ENCODE data around the gene TRIM71. TPM values are rescaled to one million over a fixed set of nuclear protein-coding genes. Genes with fewer than 3 reads are reported as not detected.

The TRIM71 gene
- polyA plus RNA-seq, 6 donors from 2014 or later, result not detected

DNA sequence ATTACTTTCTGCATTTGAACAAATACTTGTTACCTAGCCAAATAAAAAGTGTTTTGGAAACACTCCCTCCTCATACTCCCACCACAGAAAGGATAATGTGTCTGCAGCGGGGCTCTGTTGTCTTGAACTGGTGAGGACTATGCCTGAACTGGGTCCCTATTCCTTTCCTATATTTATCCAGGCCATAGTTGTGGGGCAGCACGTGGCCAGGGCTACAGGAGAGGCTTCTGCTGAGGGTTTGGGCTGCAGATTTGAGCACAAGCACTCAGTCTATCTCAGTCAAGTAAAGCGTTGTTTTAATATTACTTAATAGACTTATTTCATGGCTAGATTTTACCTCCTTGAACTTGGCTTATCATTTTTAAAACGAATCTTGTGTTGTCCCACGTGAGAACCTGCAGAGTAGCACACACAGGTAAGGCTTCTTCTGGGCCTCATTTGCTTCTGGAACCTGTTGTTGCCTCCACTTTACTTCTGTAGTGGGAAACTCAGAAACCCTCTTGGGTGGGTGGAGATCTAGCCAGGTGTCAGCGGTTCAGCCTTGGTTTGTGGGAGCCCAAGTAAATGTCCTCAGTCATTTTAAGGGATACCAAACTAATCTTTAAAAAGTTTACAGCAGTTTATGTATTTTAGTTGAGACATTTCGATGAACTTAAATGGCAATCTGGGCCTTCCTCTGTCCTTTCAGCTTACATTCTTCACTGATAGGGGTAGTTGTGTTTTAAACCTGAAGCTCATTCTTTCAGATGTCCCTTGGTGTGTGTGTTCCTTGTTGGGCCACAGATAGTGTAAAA lies 51.1 kb downstream of the TRIM71 start:
- Mint-ChIP-seq H3K27me3 (peaks cover 0 to 5% (median 3%) of the 10 kb centered on the region in 3 donors), H3K4me1 (no peaks in the 10 kb centered on the region), H3K27ac (no peak overlapping the region), H3K4me3 (no peak overlapping the region), H3K36me3 (no peaks in the 10 kb centered on the region), H3K9me3 (no peaks in the 10 kb centered on the region)
- DNase-seq (no peak), ATAC-seq (ENCODE audit: low read depth in 2 of 2) (no peak)

DNA sequence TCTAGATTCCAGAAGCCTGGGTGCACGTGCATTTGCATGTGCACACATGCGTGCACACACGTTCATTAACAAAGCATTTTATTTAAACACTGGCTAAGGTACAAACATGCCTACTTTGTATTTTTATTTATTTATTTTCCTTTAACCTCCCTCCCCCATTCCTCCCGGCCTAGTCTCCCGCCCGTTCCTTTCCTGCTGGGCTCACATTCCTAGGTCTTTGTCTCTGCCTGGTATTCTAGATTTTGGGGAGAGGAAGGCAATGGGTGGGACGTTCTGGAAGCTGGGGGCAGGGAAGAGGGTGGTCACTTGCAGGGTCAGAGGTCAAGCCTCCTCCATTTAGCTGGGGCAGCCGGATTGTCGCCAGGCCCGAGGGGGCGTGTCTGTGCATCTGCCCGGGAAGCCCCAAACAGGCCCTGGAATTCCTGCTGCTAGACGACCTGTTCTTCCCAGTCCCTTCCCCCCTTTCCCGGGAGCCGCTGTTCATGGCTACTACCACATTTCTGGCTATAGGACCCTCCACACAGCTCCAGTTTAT lies 51.8 kb downstream of the TRIM71 start:
- H3K9me3 Mint-ChIP-seq, result no peaks in the 10 kb centered on the region
- ATAC-seq (ENCODE audit: low read depth in 2 of 2) (no peak), DNase-seq (no peak)
- H3K36me3 Mint-ChIP-seq, result no peaks in the 10 kb centered on the region
- H3K4me1 Mint-ChIP-seq, result no peaks in the 10 kb centered on the region
- peaks cover 0 to 8% (median 5%) of the 10 kb centered on the region in 3 donors for H3K27me3 Mint-ChIP-seq
- H3K27ac Mint-ChIP-seq, result no peak overlapping the region
- no peak overlapping the region for H3K4me3 Mint-ChIP-seq

DNA sequence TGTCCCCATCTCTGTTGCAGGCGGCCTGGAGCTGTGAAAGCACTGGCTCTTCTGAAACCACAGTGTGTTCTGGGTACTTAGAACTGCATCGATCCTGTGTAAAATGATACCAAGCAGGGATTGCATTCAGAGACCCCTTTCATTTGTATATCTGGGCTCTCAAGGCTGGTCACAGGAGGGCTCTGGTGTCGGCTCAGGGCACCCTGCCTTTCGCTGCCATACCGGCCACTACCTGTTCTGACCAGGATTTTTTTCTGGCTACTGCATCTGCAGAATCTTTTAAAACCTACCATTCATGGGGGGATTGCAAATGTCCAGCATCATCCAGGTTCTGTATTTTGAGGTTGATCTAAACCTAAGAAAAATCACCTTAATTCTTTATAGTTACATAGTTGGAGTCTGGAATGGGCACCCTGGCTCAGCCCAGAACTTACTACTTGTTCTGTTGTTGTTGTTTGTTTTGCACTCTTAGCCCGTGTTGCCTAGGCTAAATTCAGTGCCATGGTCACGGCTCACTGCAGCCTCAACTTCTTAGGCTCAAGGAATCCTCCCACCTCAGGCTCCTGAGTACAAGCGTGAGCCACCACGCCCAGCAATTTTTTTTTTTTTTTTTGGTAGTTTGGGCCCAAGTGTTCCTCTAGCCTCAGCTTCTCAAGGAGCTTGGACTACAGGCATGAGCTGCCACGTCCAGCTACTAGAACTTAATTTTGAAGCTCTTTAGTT lies 52.7 kb downstream of the TRIM71 start:
- Mint-ChIP-seq H3K27ac (no peak overlapping the region), H3K4me1 (no peaks in the 10 kb centered on the region), H3K36me3 (no peaks in the 10 kb centered on the region)

DNA sequence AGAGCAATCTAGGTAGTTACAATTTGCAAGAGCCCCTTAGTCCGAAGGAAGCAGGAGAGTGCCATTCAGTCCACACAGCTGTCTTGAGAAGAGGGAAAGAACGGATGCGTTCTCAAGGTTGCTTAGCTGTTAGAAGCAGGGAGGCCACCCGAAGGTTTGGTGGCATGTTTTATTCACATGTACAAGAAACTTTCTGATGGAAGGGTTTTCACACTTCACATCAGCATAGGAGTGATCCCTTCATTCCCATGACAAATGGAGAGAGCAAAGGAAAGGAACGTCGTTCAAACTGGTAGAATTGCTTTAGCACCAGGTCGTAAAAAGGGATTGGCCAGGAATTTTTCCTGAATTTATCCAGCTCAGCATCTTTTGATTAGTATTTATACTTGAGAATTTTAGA lies 53.5 kb downstream of the TRIM71 start:
- no peak overlapping the region for H3K27ac Mint-ChIP-seq
- H3K27me3 Mint-ChIP-seq, result peaks cover 0 to 8% (median 5%) of the 10 kb centered on the region in 3 donors
- DNase-seq (no peak), ATAC-seq (ENCODE audit: low read depth in 2 of 2) (no peak)
- H3K4me3 Mint-ChIP-seq, result no peak overlapping the region
- H3K36me3 Mint-ChIP-seq, result no peaks in the 10 kb centered on the region
- H3K4me1 Mint-ChIP-seq, result no peaks in the 10 kb centered on the region
- no peaks in the 10 kb centered on the region for H3K9me3 Mint-ChIP-seq

More for the DNA sequence above, 52.7 kb downstream of the TRIM71 start:
- no peak for DNase-seq
- no peak for ATAC-seq (ENCODE audit: low read depth in 2 of 2)
- Mint-ChIP-seq H3K4me3 (no peak overlapping the region), H3K9me3 (no peaks in the 10 kb centered on the region), H3K27me3 (peaks cover 0 to 8% (median 5%) of the 10 kb centered on the region in 3 donors)

DNA sequence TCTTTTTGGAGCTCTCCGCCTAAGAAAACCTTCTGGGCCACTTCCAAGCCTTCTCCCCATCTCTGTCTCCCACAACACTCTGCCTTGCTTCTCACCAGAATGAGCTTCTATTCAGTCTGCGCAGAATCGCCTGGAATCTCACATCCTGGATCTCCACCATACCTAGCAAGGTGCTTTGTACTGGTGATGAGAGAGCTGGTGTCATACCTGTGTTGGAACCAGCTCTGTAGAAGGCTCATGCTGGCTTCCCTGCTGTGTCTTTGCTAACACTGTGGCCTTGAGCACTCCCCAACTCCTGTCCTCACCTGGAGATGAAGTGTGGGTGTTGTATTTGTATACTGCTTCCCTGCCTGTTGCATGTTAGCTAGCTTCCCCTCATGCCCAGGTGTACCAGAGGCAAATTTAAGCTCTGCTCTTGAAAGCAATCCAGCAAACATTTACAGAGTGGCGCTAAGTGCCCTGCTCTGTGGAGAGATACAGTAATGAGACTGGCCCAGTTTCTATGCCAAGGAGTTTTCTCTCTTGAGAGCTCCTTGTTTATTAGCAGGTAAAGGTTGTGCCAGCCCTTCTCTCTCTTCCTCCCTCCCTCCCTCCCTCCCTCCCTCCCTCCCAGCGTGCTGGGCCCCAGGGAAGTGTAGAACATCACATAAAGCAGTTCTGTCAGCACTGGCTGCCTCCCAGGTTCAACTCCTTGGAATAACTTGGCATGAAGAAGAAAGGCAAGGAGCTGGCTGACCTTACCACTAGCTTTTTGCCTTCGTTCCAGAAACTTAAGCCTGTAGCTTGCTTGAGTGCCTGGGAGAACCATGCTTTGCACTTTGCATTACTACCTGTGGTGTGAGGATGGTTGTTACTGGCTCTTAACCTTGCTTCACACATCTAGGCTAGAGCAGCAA lies 54.9 kb downstream of the TRIM71 start:
- ATAC-seq (ENCODE audit: low read depth in 2 of 2) (no peak), DNase-seq (no peak)
- Mint-ChIP-seq H3K4me1 (no peaks in the 10 kb centered on the region), H3K27me3 (peaks cover 0 to 8% (median 5%) of the 10 kb centered on the region in 3 donors), H3K36me3 (no peaks in the 10 kb centered on the region), H3K4me3 (no peak overlapping the region), H3K9me3 (no peaks in the 10 kb centered on the region), H3K27ac (no peak overlapping the region)

DNA sequence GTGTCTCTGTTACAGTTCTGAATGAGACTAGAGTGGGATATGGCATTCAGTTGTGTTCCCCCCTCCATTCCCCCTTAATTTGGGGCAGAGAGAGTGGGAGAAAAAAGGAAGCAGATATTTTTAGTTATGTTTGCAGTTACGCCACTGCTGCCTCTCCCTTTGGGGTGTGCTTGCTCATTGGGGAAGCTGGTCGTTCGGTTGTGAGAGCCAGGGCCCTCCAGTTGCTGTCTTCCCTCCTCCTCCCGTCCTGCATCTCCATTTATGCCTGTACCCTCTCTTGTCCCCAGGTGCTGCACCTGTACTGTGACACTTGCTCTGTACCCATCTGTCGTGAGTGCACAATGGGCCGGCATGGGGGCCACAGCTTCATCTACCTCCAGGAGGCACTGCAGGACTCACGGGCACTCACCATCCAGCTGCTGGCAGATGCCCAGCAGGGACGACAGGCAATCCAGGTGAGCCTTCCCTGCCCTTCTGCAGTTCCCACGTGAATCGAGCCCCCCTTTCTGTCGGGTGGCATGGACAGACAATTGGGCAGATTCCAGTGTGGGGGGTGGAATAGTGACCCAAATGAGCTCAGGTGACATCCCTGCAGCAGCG lies 55.8 kb downstream of the TRIM71 start:
- no peaks in the 10 kb centered on the region for H3K4me1 Mint-ChIP-seq
- ATAC-seq (ENCODE audit: low read depth in 2 of 2), result no peak
- no peaks in the 10 kb centered on the region for H3K36me3 Mint-ChIP-seq
- no peak for DNase-seq
- no peak overlapping the region for H3K4me3 Mint-ChIP-seq
- H3K27me3 Mint-ChIP-seq, result peaks cover 0 to 8% (median 5%) of the 10 kb centered on the region in 3 donors
- no peaks in the 10 kb centered on the region for H3K9me3 Mint-ChIP-seq
- no peak overlapping the region for H3K27ac Mint-ChIP-seq

DNA sequence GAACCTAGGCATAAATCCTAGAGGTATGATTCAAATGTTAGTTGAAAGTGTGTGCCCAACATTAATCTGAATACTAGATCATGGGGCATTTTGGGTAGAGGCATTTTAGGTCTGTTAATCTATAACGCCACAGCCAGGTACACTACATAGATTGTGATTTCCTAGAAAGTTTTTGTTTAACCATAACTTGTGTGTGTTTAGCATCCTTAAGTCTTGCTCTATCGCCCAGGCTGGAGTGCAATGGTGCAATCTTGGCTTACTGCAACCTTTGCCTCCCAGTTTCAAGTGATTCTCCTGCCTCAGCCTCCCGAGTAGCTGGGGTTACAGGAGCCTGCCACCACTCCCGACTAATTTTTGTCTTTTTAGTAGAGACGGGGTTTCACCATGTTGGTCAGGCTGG lies 59.1 kb downstream of the TRIM71 start:
- Mint-ChIP-seq H3K4me1 (no peaks in the 10 kb centered on the region), H3K27me3 (peaks cover 0 to 8% (median 5%) of the 10 kb centered on the region in 3 donors), H3K9me3 (no peaks in the 10 kb centered on the region), H3K36me3 (no peaks in the 10 kb centered on the region), H3K4me3 (no peak overlapping the region), H3K27ac (no peak overlapping the region)
- DNase-seq (no peak), ATAC-seq (ENCODE audit: low read depth in 2 of 2) (no peak)

DNA sequence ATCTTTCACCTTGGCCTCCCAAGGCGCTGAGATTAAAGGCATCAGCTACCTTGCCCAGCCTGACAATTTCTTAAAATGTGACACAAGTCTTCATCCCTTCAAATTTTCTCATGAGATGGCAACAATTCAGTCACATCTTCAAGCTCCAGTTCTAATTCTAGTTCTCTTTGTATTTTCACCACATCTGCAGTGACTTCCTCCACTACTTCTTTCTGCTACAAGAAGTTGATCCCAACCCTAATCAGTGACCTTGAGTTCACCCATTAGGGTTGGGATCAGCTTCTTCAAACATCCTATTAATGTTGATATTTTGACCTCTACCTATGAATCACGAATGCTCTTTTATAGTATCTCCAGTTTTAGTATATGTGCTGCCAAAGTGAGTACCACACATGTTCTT lies 59.8 kb downstream of the TRIM71 start:
- Mint-ChIP-seq H3K4me1 (no peaks in the 10 kb centered on the region), H3K27ac (no peak overlapping the region), H3K9me3 (no peaks in the 10 kb centered on the region), H3K4me3 (no peak overlapping the region), H3K36me3 (no peaks in the 10 kb centered on the region), H3K27me3 (peaks cover 0 to 8% (median 2%) of the 10 kb centered on the region in 3 donors)
- no peak for DNase-seq
- ATAC-seq (ENCODE audit: low read depth in 2 of 2), result no peak

DNA sequence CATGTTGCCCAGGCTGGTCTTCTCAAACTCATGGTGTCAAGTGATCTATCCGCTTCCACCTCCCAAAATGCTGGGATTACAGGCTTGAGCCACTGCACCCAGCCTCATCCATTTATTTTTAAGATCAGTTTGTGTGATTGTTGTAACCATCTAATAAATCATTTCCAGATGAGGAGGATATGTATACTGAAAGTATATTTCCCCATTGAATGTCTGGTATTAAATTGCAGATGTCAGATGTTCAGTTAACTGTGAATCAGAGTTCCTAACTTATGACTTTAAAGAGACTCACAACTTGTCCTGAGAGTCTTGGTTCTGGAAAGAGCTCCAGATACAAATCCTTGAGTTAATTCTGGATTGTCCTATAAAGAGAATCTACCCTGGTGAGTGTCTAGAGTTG lies 62.4 kb downstream of the TRIM71 start:
- Mint-ChIP-seq H3K36me3 (no peaks in the 10 kb centered on the region), H3K27ac (no peak overlapping the region), H3K4me3 (no peak overlapping the region), H3K4me1 (no peaks in the 10 kb centered on the region), H3K27me3 (no peaks in the 10 kb centered on the region), H3K9me3 (no peaks in the 10 kb centered on the region)
- ATAC-seq (ENCODE audit: low read depth in 2 of 2) (no peak), DNase-seq (no peak)

DNA sequence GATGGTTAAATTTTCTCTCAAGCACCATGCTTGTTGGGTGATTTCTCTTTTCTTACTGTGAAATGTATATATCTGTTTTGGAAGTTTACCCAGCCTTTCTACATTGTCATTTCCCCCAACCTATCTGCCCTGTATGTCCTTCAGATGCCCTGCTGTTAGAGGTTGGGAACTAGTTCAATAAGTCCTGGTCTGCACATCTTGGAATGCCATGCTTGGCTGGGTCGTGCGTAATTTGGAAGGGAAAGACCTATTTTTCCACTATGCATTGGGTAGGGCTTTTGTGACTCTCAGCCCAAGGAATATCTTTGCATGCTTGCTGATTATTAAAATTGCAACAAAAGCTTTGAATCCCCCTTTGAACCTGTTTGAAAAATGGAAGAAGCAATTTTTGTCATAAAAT lies 63.8 kb downstream of the TRIM71 start:
- Mint-ChIP-seq H3K36me3 (no peaks in the 10 kb centered on the region), H3K4me1 (no peaks in the 10 kb centered on the region), H3K9me3 (no peaks in the 10 kb centered on the region), H3K27ac (no peak overlapping the region), H3K4me3 (no peak overlapping the region), H3K27me3 (no peaks in the 10 kb centered on the region)
- DNase-seq, result no peak
- no peak for ATAC-seq (ENCODE audit: low read depth in 2 of 2)

DNA sequence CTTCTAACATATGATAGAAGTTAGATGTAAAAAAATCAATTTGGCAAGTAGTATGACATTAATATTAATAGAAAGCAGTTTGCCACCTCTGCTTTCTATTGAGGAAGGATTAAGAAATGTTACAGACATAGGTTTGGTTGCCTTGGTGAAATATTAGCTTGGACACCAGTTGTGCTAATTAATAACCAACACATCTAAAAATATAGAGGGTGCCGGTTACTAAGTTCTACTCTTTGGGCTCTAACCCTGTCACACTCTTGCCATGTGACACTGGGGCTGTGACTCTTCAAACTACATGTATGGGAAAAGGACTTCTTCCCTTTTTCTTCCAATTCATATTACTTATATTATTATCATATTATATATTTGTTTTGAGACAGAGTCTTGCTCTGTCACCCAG lies 64.4 kb downstream of the TRIM71 start:
- ATAC-seq (ENCODE audit: low read depth in 2 of 2) (no peak), DNase-seq (no peak)
- Mint-ChIP-seq H3K4me1 (no peaks in the 10 kb centered on the region), H3K27me3 (no peaks in the 10 kb centered on the region), H3K4me3 (no peak overlapping the region), H3K27ac (no peak overlapping the region), H3K9me3 (no peaks in the 10 kb centered on the region), H3K36me3 (no peaks in the 10 kb centered on the region)

DNA sequence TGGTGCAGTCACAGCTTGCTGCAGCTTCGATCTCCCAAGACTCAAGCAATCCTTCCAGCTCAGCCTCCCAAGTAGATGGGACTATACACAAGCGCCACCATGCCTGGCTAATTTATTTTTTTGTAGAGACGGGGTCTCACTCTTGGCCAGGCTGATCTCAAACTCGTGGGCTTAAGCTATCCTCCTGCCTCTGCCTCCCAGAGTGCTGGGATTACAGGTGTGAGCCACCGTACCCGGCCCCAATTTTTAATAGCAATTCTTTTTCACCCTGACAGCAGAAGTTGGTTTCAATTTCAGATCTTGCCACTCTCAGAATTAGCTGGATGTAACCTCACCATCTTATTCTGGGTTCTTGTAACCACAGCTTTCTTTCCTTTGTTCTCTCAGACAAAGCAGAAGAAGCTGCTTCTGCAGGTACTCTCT lies 64.8 kb downstream of the TRIM71 start:
- ATAC-seq (ENCODE audit: low read depth in 2 of 2), result no peak
- Mint-ChIP-seq H3K4me1 (no peaks in the 10 kb centered on the region), H3K4me3 (no peak overlapping the region), H3K9me3 (no peaks in the 10 kb centered on the region), H3K27me3 (no peaks in the 10 kb centered on the region), H3K27ac (no peak overlapping the region), H3K36me3 (no peaks in the 10 kb centered on the region)
- no peak for DNase-seq

DNA sequence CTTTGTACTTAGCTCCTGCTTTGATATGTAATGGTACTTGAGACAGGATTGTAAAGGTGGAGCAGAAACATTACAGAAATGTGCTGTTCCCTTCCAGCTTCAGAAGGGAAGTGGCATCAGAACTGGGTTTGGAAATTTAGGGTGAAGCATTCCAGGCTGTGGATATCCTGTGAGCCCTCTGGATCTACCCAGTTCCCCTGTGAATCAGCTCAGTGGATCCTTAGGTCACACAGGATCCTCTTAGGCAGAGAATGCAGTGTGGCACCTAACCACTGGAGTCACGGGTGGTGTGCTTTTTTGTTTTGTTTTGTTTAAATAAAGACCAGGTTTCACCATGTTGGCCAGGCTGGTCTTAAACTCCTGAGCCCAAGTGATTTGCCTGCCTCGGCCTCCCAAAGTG lies 66.0 kb downstream of the TRIM71 start:
- Mint-ChIP-seq H3K27me3 (no peaks in the 10 kb centered on the region), H3K27ac (no peak overlapping the region), H3K4me3 (no peak overlapping the region), H3K4me1 (no peaks in the 10 kb centered on the region), H3K9me3 (no peaks in the 10 kb centered on the region), H3K36me3 (no peaks in the 10 kb centered on the region)
- ATAC-seq (ENCODE audit: low read depth in 2 of 2) (no peak), DNase-seq (no peak)
